HG03025 (cell line): ENCODE measurements around the gene LRRC32.

Experiments used
- ATAC-seq: cut with Tn5 transposase; IDR thresholded peaks from one replicate; pipeline ENCODE4 v1.9.1; 2021; ENCODE audit warnings: mild to moderate bottlenecking, moderate library complexity; ENCODE audit not compliant: unreplicated experiment, low FRiP score

LRRC32 gene

DNA sequence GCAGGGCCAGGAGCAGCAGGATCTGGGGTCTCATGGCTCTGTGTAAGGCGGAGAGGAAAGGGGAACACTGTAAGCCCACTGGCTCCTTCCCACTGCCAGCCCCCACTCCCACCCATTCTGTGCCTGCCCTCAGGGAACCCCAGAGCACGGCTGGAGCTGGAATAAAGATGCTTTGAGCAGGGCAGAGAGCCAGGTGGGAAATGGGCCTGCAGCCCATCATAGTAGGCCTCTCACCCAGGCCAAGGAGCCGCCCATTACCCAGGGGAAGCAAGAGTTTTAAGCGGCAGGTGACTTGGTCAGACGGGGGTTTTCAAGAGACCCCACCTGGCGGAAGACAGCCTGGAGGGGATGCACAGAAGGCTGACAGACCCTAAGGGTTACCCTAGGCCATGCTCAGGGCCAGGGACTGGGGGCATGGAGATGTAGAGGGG lies 4.6 kb downstream of the LRRC32 start:
- ATAC-seq: no peak

DNA sequence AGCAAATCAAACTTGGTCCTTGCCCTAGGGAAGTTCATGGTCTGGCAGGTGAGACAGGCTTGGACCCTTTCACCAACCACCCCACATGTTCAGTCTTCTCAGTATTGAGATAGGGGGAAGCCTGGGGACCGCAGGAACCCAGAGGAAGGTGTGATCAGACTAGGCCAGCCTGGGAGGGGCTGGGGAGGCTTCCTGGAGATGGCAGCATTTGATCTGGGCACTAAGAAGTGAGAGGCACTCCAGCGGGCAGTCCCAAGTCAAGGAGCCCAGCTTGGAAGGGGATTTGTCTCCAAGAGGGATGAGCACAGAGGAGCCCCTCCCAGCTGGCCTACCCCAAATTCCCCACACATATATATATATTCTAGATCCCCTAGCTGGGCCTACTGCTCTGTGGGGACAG lies 5.4 kb downstream of the LRRC32 start:
- no peak for ATAC-seq

DNA sequence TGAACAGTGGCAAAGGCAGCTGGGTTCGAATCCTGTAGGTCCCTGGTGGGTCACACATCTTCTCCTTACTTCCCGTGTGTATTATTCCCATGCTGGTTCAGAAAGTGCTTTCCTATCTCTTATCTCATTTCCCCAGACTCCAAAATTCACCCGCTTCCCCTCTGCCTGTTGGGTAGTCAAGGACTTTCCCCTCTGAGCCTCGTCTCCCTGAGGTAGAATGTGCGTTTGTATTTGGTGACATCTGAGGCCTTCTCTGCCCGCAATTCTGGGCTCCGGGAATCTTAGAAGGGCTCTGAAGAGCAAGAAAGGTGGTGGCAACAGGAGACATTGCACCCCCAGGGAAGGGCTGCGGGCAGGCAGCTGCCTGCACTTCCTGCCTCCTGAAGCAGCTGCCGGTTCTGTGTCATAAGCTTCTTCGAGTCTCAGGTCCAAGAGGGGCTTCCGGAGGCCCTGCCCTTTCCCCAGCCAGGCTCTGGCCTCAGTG lies 5.9 kb downstream of the LRRC32 start:
- no peak for ATAC-seq

DNA sequence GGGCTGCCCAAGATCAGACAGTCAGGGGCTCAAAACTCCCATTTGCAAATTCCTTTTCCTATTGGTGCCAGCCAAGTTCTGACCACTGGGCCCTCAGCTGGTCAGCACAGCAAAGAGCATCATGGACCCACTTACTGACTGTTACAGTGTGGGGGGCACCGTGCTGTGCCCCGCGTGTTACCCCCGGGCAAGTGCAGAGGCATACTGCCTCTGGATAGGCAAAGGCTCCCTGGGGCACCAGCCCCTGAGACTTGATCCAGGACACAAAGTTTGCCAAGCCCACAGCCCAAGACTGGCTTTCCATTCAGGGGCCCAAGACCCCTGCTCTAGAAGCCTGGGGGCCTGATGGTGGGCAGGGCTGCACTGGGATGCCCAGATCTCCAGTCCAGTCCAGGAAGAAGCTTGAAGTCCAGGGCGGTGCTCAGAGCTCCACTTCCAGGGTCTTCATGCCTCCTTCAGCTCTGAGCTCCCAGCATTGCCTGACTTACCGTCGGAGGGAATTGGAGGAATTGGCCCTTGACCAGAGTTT lies 6.6 kb downstream of the LRRC32 start:
- no peak for ATAC-seq

DNA sequence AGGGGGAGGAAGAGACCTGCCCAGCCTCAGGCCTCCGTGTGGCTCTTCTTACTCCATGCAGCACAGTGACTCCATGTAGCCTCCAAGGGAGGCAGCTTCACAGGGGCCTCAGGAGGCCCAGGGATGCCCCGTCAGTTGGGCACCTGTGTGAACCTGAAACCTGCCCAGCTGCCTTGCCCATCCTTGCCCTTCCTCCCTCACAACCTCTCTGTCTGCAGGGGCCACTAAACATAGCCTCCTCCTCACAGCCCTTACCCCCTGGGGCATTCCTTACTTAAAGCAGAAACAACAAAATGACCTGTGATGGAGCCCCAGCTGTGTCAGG lies 7.1 kb downstream of the LRRC32 start:
- ATAC-seq: no peak

DNA sequence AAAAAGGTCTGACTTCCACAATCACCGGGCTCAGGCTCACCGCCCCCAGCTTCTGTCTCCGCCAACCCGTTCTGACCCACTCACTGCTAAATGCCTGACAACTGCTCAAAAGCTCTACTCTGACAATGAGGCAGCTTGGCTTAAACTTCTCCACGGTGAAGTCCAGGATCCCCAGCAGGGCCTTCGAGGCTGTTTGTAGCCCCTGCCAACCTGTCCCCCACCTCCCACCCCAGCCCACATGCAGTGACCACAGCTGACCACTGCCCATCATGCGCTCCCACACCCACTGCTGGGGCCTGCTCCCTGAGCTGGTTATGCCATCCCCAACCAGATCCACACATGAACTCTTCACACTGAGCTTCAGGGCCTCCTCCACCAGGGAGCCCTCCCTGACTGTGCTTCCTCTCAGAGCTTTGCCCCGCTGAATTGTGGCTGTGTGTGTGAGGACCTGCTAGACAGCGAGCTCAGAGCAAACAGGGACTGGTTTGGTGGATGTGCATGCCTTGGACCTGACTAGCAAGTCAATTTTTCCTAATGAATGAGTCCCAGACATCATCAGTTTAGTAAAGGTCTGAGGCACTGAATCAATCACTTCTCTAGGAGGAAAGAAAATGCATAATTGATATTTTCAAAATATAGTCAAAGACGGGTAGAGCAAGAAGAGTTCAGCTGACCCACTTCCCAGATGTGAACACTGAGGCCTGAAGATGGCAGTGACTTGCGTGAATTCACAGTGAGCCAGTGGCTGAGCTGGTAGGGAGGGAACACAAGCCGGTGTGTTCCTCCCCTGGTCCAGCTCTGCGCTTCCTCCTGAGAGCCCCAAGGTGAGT lies 7.7 kb downstream of the LRRC32 start:
- ATAC-seq: no peak

DNA sequence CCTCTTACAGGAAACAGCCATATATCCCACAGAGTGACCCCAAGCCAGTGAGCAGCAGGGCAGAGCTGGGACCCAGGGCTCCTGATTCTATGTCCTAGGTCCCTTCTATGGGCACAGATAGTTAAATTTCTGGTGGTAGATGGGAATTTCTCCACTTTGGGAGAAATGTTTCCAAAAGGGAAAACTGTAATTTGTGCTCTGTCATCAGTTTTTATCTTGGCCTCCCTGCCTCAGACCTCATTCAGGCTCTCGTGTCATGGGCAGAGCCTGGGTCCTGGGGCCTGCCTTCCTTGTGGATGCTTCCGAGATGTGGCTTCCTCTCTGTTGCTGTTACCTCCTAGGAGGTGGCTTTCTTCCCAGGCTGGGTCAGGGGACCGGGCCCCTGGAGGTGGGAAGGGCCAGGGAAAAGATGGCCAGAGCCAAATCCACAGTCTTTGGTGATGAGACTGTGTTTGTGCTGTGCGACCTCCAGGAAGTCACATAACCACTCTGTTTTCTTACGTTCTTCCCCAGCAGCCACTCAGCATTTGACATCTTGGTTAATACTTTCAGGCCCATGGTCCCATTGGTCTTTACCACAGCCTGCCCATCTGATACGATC lies 8.6 kb downstream of the LRRC32 start:
- no peak for ATAC-seq

GRCh38 chr11:76661306-76661751 lies 9.2 kb downstream of the LRRC32 start:
- ATAC-seq: no peak

GRCh38 chr11:76660533-76661305 lies 9.8 kb downstream of the LRRC32 start:
- no peak for ATAC-seq

GRCh38 chr11:76659672-76660532 lies 10.6 kb downstream of the LRRC32 start:
- no peak for ATAC-seq

- no peak for ATAC-seq
Observed at GRCh38 chr11:76658651-76659650, 11.6 kb downstream of the LRRC32 start.

GRCh38 chr11:76658231-76658630 lies 12.3 kb downstream of the LRRC32 start:
- no peak for ATAC-seq

DNA sequence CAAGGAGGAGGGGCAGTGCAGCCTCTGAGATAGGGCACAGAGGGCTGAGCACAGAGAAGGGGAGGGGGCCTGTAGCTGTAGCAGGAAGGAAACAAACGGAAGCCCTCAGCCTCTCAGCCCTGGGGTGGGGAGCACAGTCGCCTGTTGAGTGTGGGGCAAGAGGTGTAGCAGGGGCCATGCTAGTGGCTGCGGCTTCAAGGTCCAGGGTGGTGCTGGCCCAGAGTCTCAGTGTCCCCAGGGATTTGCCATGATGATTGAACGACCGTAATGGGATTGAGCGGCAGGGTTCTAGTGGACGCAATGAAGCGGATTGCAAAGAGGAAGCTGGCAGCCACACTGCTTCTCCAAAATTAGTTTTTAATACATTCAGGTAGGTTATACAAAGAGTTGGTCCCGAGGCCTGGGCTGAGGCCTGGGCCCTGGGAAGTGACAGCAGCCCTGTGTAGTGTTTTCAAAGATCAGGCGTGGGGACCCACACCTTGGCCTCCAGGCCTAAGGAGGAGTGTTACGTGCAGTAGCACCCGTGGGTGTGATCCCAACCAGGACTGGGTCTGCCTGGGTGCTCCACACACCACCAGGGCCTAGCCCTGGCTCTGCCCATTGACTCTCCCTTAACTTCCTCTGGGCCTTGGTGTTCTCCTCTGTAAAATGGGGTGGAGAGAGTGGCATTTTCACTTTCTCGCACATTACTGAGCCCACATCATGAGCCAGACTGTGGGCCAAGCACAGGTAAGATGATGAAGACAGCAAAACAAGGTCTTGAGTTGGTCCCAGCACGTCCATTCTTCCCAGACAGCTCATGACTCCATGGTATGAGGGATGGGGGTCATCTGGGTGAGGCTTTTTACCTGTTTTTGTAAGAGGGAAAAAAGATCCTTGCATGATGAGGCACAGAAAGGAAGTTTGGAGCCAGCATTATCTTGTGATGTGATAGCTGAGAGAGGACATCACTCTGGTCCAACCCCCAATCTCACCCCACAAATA lies 13.1 kb downstream of the LRRC32 start:
- ATAC-seq: no peak

GRCh38 chr11:76656571-76657081 lies 13.9 kb downstream of the LRRC32 start:
- no peak for ATAC-seq

GRCh38 chr11:76656050-76656531 lies 14.5 kb downstream of the LRRC32 start:
- ATAC-seq: no peak

DNA sequence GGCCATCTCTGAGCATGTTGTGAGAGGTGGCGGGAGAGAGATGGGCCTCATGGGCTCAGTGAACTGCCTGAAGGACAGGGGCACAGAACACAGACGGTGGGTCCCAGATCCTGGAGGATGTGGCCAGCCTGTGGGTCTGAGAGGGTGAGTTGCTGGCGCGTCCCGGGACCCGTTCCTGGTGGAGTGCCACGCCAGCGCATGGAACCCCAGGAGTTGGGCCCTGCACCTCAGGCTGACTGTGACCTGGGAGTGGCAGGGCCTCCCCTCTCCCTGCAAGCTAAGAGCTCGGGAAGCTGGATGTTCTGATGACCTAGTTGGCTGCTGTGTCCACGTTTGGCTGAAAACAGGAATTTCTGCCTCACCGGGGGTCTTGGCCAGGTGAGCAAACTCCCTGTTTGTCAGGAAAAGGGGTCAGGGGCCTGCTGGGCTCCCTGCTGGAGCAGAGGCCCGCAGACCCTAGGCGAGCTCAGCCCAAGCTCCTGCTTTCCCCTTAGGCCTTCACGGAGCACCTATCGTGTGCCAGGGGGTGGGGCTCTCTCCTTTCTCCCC lies 15.0 kb downstream of the LRRC32 start:
- ATAC-seq: no peak

DNA sequence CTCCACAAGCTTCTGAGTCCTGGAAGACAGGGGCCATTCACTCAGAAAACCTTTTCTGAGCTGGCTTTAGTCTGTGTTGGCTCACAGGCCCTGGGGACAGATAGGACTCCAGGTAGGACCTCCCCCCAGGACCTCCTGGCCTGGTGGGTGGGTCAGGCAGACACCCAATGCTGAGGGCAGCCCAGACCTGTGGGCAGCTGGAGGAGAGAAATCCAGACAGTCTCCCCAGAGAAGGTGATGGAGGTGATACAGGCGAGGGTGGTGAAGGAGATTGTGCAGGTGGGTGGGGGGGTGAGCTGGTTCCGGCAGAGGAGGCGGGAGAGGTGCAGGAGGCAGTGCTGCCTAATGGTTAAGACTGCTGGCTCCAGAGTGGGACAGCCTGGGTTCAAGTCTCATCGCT lies 15.6 kb downstream of the LRRC32 start:
- no peak for ATAC-seq
